Activated B cell treated with CpG ODN at 0.5 μM for 24 hours (primary cell): ENCODE data around the gene YPEL4. TPM values are rescaled to one million over a fixed set of nuclear protein-coding genes. Genes with fewer than 3 reads are reported as not detected.

ENCODE experiments used
- ATAC-seq: fragments of 200-7000 bp; cut with Tn5 transposase; one replicate; pipeline ENCODE4 v1.10.0; 2021; ENCODE audit warnings: low read depth, mild to moderate bottlenecking, moderate library complexity
- CTCF ChIA-PET: fragments of 350-600 bp; sonication (Branson Sonifier 250); formaldehyde crosslinking; loops from one replicate; lab custom pipeline; 2021; ENCODE audit warnings: antibody characterized with exemption; lab: Charles Lee
- POLR2A ChIA-PET: fragments of 350-600 bp; sonication (Branson Sonifier 250); formaldehyde crosslinking; loops from one replicate; lab custom pipeline; 2021; ENCODE audit warnings: antibody characterized with exemption; lab: Charles Lee
- DNase-seq: peaks from one replicate; pipeline ENCODE4 v3.0.0; 2022
- H3K27ac Mint-ChIP-seq: one replicate; pipeline ENCODE4 v1.8.0; 2020; ENCODE audit warnings: mixed read lengths
- H3K27me3 Mint-ChIP-seq: one replicate; pipeline ENCODE4 v1.8.0; 2021; ENCODE audit warnings: mixed read lengths
- H3K36me3 Mint-ChIP-seq: one replicate; pipeline ENCODE4 v1.8.0; 2021; ENCODE audit warnings: low read depth, mixed read lengths
- H3K4me1 Mint-ChIP-seq: one replicate; pipeline ENCODE4 v1.8.0; 2021; ENCODE audit warnings: mixed read lengths
- H3K4me3 Mint-ChIP-seq: one replicate; pipeline ENCODE4 v1.8.0; 2020; ENCODE audit warnings: mild to moderate bottlenecking, mixed read lengths
- H3K9me3 Mint-ChIP-seq: one replicate; pipeline ENCODE4 v1.8.0; 2020; ENCODE audit warnings: mixed read lengths
- CTCF ChIP-seq: fragments of 200-600 bp; IDR thresholded peaks from one replicate; pipeline ENCODE4 v1.8.0; 2022; ENCODE audit warnings: antibody characterized with exemption, mild to moderate bottlenecking
- intact Hi-C: fragments of 100-400 bp; cut with micrococcal nuclease; formaldehyde crosslinking; loops from one replicate; pipeline ENCODE4 v1.15.1; 2024
- total RNA-seq: library from RNA; stranded (reverse); gene quantifications from 2 replicates; pipeline ENCODE4 v1.2.3, GENCODE V29; 2022

The YPEL4 gene
- total RNA-seq, 1 donor from 2014 or later, result not detected

GRCh38 chr11:57659669-57660068 is 10.0 kb upstream of the YPEL4 start:
- POLR2A ChIA-PET, result no interaction called here
- H3K27me3 Mint-ChIP-seq, result no peaks in the 10 kb centered on the region
- CTCF ChIA-PET, result interaction anchor here (1.4 kb wide), 1 partner anchor 21 kb away, joined by 3 read pairs; no protein-coding TSS in a partner anchor
- no peaks in the 10 kb centered on the region for H3K9me3 Mint-ChIP-seq
- peaks cover 27% of the 10 kb centered on the region for H3K4me1 Mint-ChIP-seq
- no peak overlapping the region for H3K27ac Mint-ChIP-seq
- peaks cover 44% of the 10 kb centered on the region for H3K36me3 Mint-ChIP-seq
- no peak overlapping the region for H3K4me3 Mint-ChIP-seq
- no peak for DNase-seq
- no peak for TF ChIP-seq CTCF
- no peak for ATAC-seq
- intact Hi-C loops, result loop anchor here (10.0 kb wide), 1 partner anchor 1895 kb away; no protein-coding TSS in a partner anchor

GRCh38 chr11:57658023-57658361 is 8.3 kb upstream of the YPEL4 start:
- ATAC-seq, result peak; percentile 4
- no peak for TF ChIP-seq CTCF
- intact Hi-C loops, result no loop called here
- H3K4me3 Mint-ChIP-seq, result peak overlapping the region; percentile 99
- peaks cover 44% of the 10 kb centered on the region for H3K36me3 Mint-ChIP-seq
- no peak for DNase-seq
- H3K9me3 Mint-ChIP-seq, result no peaks in the 10 kb centered on the region
- peak overlapping the region; percentile 94 for H3K27ac Mint-ChIP-seq
- POLR2A ChIA-PET, result interaction anchor here (0.8 to 2.8 kb wide), 5 partner anchors 9 to 323 kb away, joined by 4 to 14 read pairs (median 4); partner anchors contain the start of genes MED19, SELENOH, SSRP1 and TMX2
- CTCF ChIA-PET, result interaction anchor here (0.7 to 1.0 kb wide), 2 partner anchors 9 to 142 kb away, joined by 3 to 5 read pairs; no protein-coding TSS in a partner anchor
- no peaks in the 10 kb centered on the region for H3K27me3 Mint-ChIP-seq
- H3K4me1 Mint-ChIP-seq, result peaks cover 27% of the 10 kb centered on the region

GRCh38 chr11:57657194-57658022 is 7.7 kb upstream of the YPEL4 start, which contains the start of gene CLP1:
Gene CLP1, plus strand, starts transcription at chr11:57657762. Its CDS starts 1,715 bp downstream, at chr11:57659477.
- intact Hi-C loops, result loop anchor here (1.0 to 2.0 kb wide), 8 partner anchors 10 to 921 kb away; partner anchors contain the start of genes MED19, SLC43A3, SSRP1 and TIMM10
- TF ChIP-seq CTCF, result no peak
- Mint-ChIP-seq H3K27me3 (no peaks in the 10 kb centered on the region), H3K9me3 (no peaks in the 10 kb centered on the region), H3K27ac (peak within 1 kb of the TSS; percentile 94), H3K4me1 (peaks cover 23% of the 10 kb centered on the region), H3K4me3 (peak within 1 kb of the TSS; percentile 99), H3K36me3 (peaks cover 39% of the 10 kb centered on the region)
- POLR2A ChIA-PET, result interaction anchor here (0.7 to 2.8 kb wide), 8 partner anchors 10 to 322 kb away, joined by 3 to 14 read pairs (median 4); partner anchors contain the start of genes MED19, SELENOH, SSRP1 and TIMM10
- peak; percentile 97 for ATAC-seq
- DNase-seq, result peak; percentile 96
- CTCF ChIA-PET, result interaction anchor here (0.7 to 1.0 kb wide), 3 partner anchors 9 to 199 kb away, joined by 3 to 5 read pairs (median 3); no protein-coding TSS in a partner anchor

- Mint-ChIP-seq H3K36me3 (peaks cover 35% of the 10 kb centered on the region), H3K4me3 (peak overlapping the region; percentile 99), H3K4me1 (peaks cover 23% of the 10 kb centered on the region), H3K9me3 (no peaks in the 10 kb centered on the region), H3K27me3 (no peaks in the 10 kb centered on the region), H3K27ac (peak overlapping the region; percentile 94)
- ChIA-PET CTCF (interaction anchor here (0.7 to 0.8 kb wide), 2 partner anchors 12 to 199 kb away, joined by 3 read pairs; no protein-coding TSS in a partner anchor), POLR2A (interaction anchor here (0.6 to 2.8 kb wide), 6 partner anchors 10 to 1506 kb away, joined by 3 to 14 read pairs (median 3); partner anchors contain the start of genes SSRP1 and TIMM10)
- intact Hi-C loops, result loop anchor here (1.0 to 2.0 kb wide), 8 partner anchors 10 to 921 kb away; partner anchors contain the start of genes MED19, SLC43A3, SSRP1 and TIMM10
- DNase-seq (no peak), ATAC-seq (no peak)
- no peak for TF ChIP-seq CTCF
These were observed 7.1 kb upstream of the YPEL4 start for GRCh38 chr11:57656885-57657193.

GRCh38 chr11:57653163-57653562 is 3.5 kb upstream of the YPEL4 start:
- intact Hi-C loops, result no loop called here
- CTCF ChIA-PET, result interaction anchor here (1.1 kb wide), 1 partner anchor 147 kb away, joined by 4 read pairs; no protein-coding TSS in a partner anchor
- H3K27ac Mint-ChIP-seq, result no peak overlapping the region
- H3K4me3 Mint-ChIP-seq, result no peak overlapping the region
- DNase-seq, result no peak
- ATAC-seq, result no peak
- peaks cover 9% of the 10 kb centered on the region for H3K36me3 Mint-ChIP-seq
- no peaks in the 10 kb centered on the region for H3K9me3 Mint-ChIP-seq
- TF ChIP-seq CTCF, result no peak
- H3K27me3 Mint-ChIP-seq, result peaks cover 29% of the 10 kb centered on the region
- H3K4me1 Mint-ChIP-seq, result peaks cover 31% of the 10 kb centered on the region
- POLR2A ChIA-PET, result no interaction called here
